Measurements from ENCODE around the gene GPM6B.

Gene GPM6B

DNA sequence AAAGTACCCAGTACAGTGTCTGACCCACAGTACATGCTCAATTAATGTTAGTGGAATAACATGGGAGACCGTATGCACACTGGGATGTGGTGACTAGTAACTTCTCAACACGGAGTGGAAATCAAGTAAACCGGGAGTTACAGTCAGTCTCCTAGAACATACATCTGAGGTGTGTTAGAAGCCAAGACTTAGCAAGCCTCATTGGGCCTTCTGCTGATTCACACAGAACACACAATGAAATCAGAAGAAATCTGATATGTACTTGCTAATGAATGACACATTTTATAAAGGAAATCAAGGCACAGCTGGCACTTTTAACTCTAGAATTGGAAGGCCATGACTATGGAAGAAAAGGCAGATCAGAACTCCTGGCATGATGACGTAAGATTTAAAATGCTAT, 95.5 kb downstream of the GPM6B start:
- no peak for DNase-seq

All from activated CD8-positive, alpha-beta memory T cell treated with anti-CD3 and anti-CD28 coated beads for 24 hours (primary cell).